NCI-H187 (cell line): ENCODE results near the gene ACAP1.

Experiments
- DNase-seq, 2 experiments: peaks; one replicate each; lab custom pipeline; 2025; lab: John Stamatoyannopoulos, UW

The ACAP1 gene, protein sequence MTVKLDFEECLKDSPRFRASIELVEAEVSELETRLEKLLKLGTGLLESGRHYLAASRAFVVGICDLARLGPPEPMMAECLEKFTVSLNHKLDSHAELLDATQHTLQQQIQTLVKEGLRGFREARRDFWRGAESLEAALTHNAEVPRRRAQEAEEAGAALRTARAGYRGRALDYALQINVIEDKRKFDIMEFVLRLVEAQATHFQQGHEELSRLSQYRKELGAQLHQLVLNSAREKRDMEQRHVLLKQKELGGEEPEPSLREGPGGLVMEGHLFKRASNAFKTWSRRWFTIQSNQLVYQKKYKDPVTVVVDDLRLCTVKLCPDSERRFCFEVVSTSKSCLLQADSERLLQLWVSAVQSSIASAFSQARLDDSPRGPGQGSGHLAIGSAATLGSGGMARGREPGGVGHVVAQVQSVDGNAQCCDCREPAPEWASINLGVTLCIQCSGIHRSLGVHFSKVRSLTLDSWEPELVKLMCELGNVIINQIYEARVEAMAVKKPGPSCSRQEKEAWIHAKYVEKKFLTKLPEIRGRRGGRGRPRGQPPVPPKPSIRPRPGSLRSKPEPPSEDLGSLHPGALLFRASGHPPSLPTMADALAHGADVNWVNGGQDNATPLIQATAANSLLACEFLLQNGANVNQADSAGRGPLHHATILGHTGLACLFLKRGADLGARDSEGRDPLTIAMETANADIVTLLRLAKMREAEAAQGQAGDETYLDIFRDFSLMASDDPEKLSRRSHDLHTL

GRCh38 chr17:7336240-7337175 is at the start of gene ACAP1:
ACAP1 (plus strand) TSS chr17:7336529; CDS start chr17:7336735, 206 bp downstream.
- no peak for DNase-seq

DNA sequence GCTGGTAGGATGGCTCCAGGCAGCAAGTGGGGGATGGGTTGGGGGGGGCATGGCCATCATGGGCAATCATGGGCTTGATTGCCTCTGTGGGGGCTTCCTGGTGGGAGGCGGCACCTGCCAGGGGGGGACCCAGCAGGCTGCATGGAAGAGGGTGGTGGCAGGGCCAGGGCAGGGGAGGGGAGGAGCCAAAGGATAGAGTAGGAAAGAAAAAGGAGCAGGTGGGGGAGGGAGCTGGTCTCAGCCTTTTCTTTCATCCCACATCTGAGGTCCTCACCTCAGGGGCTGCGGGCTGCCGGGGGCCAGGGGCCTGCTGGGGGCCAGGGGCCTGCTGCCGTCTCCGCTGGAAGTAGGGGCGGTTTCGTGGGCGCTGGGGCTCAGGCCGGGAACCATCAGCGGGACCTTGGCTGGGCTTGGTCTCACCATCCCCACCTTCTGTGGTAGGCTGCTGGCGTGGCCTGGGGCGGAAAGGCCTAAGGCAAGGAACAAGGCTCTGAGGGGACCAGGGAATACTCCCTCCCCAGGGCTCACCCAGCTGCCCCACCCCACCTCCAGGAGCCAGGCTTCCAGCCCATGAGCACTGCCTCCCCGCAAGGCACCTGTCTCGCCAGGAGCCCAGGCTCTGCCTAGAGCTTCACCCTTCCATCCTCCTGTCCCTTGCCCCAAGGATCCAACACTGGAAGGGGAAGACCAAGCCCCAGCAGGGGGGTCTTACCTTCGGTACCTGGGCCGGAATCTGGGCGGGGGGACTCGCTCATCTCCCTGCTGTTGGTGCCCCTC is 46.9 kb upstream of the ACAP1 start:
- DNase-seq: no peak

- DNase-seq: no peak
These were observed 46.2 kb upstream of the ACAP1 start for GRCh38 chr17:7290166-7290565.

DNA sequence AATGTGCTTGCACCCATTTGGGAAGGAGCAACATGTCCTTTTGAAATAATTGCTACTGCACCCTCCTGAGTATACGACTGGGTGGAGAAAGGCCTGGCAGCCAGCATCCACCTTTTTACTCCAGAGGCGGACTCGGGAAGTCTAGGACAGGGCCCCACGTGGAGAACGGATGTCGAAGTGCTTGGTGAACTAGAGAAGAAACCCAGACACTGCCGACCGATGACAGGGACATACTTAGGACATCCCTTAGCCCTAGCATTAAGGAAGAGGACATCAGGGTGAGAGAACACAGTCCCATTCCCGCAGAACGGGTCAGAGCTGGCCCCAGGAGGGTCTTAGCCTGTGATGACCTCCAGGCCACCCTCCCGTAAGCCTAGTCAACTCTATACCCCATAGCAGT is 45.6 kb upstream of the ACAP1 start:
- DNase-seq: no peak

GRCh38 chr17:7292194-7292593 is 44.1 kb upstream of the ACAP1 start:
- DNase-seq: no peak

DNA sequence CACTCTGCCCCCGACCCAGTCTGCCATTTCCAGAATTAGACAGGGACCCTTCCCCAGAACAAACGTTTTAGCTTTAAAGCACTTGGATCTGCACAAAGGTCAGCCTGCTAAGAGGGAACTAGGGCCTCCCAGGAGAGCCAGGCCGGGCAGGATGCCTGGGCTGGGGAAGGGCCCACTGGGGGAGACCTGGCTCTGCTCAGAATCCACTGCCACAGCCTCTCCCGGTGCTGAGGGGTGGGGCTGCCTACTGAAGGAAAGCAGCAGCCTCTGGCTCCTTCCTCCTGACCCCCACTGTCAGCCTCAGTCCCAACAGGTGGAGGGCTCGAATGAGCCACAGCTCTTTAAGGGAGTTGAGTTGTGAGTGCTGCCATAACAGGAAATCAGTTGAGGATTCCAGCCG is 43.6 kb upstream of the ACAP1 start:
- no peak for DNase-seq

DNA sequence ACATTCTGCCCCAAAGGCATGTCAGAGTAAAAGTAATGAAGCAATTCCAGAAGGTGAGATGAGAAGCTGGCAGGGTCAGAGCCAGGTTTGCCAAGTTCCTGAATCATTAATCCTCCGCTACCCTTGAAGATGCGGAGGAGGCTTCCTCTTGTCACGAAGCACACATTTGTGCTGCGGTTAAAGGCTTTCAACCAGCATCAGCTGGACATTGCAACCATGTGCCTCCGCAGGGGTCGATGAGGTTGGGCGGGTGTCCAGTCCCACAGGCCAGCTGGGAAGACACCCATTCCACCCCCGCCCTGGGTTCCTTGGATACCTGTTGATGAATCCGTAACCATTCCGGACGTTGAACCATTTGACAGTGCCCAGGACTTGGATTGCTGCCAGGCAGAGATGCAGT is 43.2 kb upstream of the ACAP1 start:
- no peak for DNase-seq

DNA sequence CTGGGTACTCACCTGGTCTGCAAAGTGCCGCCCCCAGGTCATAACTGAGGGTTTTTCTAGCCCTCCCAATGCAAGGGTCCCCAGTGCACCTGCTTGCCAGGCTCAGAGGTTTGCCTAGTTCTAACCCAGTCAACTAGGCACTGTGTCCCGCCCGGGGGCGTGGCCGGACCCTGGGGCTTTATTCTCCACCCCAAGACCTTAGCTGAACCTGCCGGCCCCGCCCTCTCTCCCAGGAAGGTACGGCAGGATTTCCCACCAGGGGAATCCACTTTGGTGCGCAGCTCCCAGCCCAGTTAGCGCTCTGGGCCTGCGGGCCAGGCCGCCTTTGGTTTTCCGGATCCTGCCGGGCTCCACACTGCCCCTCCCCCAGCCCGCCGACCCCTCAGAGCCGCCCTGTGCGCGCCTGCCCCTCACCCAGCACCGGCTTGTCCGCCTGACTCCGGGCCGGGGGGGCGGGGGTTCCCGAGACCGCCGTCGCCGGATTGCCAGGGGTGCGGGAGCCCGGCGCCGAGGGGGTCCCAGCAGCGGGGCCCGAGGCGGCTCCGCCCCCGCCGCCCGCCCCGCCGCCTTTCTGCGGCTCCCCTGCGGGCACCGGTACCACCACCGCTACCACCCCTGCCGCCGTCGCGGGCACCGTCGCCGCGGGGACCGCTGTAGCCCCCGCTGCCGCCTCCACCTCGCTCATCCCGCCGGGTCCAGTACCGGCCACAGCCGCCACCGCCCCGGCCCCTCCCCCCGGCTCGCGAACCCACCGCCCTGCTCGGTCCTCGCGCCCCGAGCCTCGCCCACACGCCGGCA is 42.3 kb upstream of the ACAP1 start:
- peak in 1 of 2 experiments; percentile 5 for DNase-seq

DNA sequence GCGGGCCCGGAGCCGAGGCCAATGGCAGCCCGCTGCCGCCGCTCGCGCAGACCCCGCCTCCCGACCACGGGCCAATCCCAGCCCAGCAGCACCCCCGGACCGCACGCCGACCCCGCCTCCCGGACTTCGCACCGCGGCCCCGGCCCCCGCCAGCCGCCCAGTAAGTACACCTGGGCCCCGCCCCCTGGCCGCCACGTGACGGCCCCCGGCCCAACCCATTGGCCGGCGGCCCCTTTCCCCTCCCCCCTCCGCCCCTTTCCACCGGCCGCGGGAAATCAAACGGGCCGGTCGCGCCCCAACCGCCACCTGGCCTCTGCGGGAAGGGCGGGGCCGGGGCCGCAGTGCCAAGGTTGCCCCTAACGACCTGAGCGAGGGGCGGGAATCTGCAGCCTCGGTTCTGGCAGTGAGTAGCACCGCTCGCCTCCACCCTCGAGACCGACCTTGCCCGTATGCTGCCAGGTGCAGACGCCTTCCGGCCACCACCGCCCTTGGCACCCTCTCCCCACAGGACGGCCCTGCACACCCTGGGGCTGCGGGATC is 41.6 kb upstream of the ACAP1 start, which contains the start of gene YBX2:
YBX2 (minus strand) TSS at position 26 of the 540 bp plus-strand sequence. CDS start 139 bp downstream, outside the sequence.
- peak; percentile 42 to 72 for DNase-seq

DNA sequence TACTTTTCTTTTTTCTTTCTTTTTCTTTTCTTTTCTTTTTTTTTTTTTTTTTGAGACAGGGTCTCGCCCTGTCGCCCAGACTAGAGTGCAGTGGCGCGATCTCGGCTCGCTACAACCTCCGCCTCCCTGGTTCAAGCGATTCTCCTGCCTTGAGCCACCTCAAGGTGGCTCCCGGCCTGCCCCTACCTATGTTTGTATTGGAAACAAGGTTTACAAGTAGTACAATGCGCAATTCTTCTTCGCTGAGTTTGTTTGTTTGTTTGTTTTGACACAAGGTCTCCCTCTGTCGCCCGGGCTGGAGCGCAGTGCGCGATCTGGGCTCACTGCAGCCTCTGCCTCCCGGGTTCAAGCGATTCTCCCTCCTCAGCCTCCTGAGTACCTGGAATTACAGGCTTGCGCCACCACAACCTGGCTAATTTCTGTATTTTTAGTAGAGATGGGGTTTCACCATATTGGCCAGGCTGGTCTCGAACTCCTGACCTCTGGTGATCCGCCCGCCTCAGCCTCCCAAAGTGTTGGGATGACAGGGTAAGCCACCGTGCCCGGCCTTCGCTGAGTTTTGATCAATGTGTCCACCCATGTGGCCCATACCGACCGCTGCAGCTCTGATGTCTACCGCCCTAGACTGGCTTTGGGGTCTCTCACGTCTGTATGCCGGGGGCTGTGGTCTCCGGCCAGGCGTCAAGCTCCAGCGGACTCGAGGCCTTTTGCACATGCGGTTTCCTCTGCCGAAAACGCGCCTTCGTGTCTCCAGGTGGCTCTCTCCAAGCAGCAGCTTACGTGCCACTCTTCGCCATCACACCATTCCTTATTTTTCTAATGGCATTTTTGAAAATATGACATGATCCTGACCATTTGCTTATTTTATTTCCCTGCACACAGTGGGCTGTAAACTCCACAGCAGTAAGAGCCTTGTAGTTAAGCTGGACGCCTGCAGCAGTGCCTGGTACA is 40.8 kb upstream of the ACAP1 start:
- DNase-seq: no peak

GRCh38 chr17:7296189-7296861 is 40.0 kb upstream of the ACAP1 start:
- peak; percentile 16 to 29 for DNase-seq

DNA sequence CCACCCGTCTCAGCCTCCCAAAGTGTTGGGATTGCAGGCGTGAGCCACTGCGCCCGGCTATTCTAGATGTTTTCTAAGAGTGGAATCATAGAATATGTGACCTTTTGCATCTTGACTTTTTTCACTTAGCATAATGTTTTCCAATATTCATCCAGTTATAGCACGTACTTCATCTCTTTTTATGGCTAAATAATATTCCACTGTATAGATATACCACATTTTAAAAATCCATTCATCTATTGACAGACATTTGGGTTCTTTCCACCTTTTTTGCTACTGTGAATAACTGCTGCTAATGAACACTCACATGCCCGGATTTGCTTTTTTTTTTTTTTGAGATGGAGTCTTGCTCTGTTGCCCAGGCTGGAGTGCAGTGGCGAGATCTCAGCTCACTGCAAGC is 32.1 kb upstream of the ACAP1 start:
- DNase-seq: no peak

- DNase-seq: peak; percentile 93 to 94
These were observed 29.2 kb upstream of the ACAP1 start, which contains the start of gene EIF5A for GRCh38 chr17:7306911-7307685. EIF5A (plus strand) TSS chr17:7307628; CDS start chr17:7309636, 2,008 bp downstream.

- DNase-seq: no peak
These were observed 28.4 kb upstream of the ACAP1 start for GRCh38 chr17:7307686-7308624.

GRCh38 chr17:7308625-7309433 is 27.5 kb upstream of the ACAP1 start:
- DNase-seq: peak in 1 of 2 experiments; percentile 26
